HL-60 (cell line): ENCODE results near the gene TRPV2.
A peak's percentile ranks its signal among the peaks of the same experiment; 100 is the strongest.

Experiments
- CTCF ChIP-seq: IDR thresholded peaks from one replicate; pipeline ENCODE4 v1.5.1; 2011; ENCODE audit warnings: low read length, control low read depth, inconsistent platforms; ENCODE audit not compliant: insufficient read depth
- POLR2AphosphoS5 ChIP-seq: IDR thresholded peaks from 2 replicates; pipeline ENCODE4 v1.6.1; 2012; ENCODE audit warnings: low read depth

DNA sequence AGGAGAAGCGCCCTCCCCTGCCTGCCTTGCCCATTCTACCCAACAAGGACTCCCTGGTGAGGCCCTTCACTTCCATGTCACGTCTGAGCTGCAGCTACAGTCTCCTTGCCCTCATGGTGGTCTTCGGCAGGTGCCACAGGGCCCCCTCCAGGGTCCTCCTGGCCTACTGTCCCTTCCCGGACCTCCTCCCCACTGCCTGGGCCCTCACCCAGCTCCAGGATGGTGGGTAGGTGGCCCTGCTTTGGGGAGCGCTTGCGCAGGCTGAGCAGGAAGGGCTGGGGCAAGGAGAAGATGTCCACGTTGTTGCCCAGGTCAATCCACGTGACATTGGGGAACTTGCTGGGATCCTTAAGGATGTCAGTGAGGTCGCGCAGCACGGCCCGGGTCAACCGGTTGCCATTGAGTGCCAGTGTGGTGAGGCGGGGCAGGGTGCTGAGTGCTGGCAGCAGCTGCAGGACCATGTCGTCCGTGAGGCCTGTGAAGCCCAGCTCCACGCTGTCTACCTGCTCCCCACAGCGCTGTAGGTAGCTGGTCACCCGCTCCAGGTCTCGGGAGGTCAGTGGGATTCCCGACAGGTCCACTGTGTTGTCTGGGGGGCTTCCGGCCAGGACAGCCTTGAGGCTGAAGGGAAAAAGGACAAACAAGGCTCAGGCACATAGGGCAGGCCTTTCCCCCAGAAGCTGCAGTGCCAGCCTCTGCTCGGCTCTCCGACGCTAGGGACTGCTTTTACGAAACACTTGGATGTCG lies 28.3 kb downstream of the TRPV2 start:
- TF ChIP-seq CTCF (no peak), POLR2AphosphoS5 (peak; percentile 77)
